Activated naive CD4-positive, alpha-beta T cell treated with anti-CD3 and anti-CD28 coated beads, Interleukin-2, amount 10 ng/mL, durations not matched to agents 7 days and 5 days (primary cell): ENCODE results near the gene LYZL4.

Source experiments
- CTCF ChIA-PET: fragments of 350-600 bp; sonication (Branson Sonifier 250); formaldehyde crosslinking; loops from one replicate; lab custom pipeline; 2021; ENCODE audit warnings: antibody characterized with exemption; lab: Charles Lee
- DNase-seq: peaks from one replicate; pipeline ENCODE4 v3.0.0-alpha.2; 2020
- H3K27ac Mint-ChIP-seq: one replicate; pipeline ENCODE4 v1.8.0; 2021; ENCODE audit warnings: mild to moderate bottlenecking, moderate library complexity, mixed read lengths
- H3K27me3 Mint-ChIP-seq: one replicate; pipeline ENCODE4 v1.8.0; 2021; ENCODE audit warnings: mild to moderate bottlenecking, mixed read lengths
- H3K36me3 Mint-ChIP-seq: one replicate; pipeline ENCODE4 v1.8.0; 2021; ENCODE audit warnings: mixed read lengths
- H3K4me1 Mint-ChIP-seq: one replicate; pipeline ENCODE4 v1.8.0; 2021; ENCODE audit warnings: mixed read lengths
- H3K4me3 Mint-ChIP-seq: one replicate; pipeline ENCODE4 v1.8.0; 2021; ENCODE audit warnings: mild to moderate bottlenecking, moderate library complexity, mixed read lengths
- H3K9me3 Mint-ChIP-seq: one replicate; pipeline ENCODE4 v1.8.0; 2021; ENCODE audit warnings: mixed read lengths

Gene LYZL4, protein sequence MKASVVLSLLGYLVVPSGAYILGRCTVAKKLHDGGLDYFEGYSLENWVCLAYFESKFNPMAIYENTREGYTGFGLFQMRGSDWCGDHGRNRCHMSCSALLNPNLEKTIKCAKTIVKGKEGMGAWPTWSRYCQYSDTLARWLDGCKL

DNA sequence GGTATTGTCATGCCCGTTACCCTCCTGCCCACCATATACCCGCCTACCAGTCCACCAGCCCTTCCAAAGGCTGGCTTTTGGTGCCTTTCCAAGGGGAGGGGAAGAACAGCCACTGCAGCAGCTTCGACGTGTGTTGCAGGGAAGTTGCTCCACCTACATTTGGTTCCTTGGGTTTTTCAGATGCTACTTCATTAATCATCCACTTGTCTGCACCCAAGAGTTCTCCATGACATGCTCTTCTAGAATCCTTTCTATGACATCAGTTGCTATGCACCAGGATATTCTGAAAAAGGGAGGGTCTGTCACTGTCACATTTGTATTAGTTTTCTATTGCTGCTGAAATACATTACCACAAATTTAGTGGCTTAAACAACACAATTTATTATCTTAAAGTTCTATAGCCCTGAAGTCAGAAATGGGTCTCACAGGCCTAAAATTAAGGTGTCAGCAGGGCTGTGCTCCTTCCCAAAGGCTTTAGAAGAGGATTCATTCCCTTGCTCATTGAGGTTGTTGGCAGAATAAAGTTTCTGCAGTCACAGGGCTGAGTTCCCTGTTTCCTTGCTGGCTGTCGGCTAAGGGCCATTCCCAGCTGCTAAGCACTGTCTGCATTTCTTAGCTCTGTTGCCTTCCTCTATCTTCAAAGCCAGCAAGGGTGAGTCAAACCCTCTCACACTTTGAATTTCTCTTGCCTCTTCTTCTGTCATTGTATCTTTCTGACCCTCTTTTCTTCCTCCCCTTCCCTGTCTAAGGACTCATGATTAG is at the start of gene LYZL4:
Gene LYZL4 (minus strand): TSS at position 241 of the 762 bp plus-strand sequence. CDS start 3,359 bp downstream, outside the sequence.
- Mint-ChIP-seq H3K9me3 (no peaks in the 10 kb centered on the region), H3K36me3 (no peaks in the 10 kb centered on the region), H3K27ac (no peak within 1 kb of the TSS), H3K4me1 (no peaks in the 10 kb centered on the region), H3K4me3 (no peak within 1 kb of the TSS), H3K27me3 (peaks cover 11% of the 10 kb centered on the region)
- no peak for DNase-seq
- CTCF ChIA-PET, result no interaction called here

GRCh38 chr3:42459151-42459550 is 48.7 kb upstream of the LYZL4 start:
- H3K4me1 Mint-ChIP-seq, result no peaks in the 10 kb centered on the region
- H3K9me3 Mint-ChIP-seq, result no peaks in the 10 kb centered on the region
- CTCF ChIA-PET, result no interaction called here
- no peaks in the 10 kb centered on the region for H3K36me3 Mint-ChIP-seq
- no peak for DNase-seq
- no peak overlapping the region for H3K4me3 Mint-ChIP-seq
- peaks cover 12% of the 10 kb centered on the region for H3K27me3 Mint-ChIP-seq
- H3K27ac Mint-ChIP-seq, result no peak overlapping the region

GRCh38 chr3:42456211-42456610 is 45.8 kb upstream of the LYZL4 start:
- H3K4me3 Mint-ChIP-seq, result no peak overlapping the region
- H3K36me3 Mint-ChIP-seq, result no peaks in the 10 kb centered on the region
- no peak overlapping the region for H3K27ac Mint-ChIP-seq
- DNase-seq, result no peak
- H3K4me1 Mint-ChIP-seq, result no peaks in the 10 kb centered on the region
- CTCF ChIA-PET, result interaction anchor here (1.8 kb wide), 1 partner anchor 209 kb away, joined by 4 read pairs; no protein-coding TSS in a partner anchor
- H3K9me3 Mint-ChIP-seq, result no peaks in the 10 kb centered on the region
- peaks cover 12% of the 10 kb centered on the region for H3K27me3 Mint-ChIP-seq

DNA sequence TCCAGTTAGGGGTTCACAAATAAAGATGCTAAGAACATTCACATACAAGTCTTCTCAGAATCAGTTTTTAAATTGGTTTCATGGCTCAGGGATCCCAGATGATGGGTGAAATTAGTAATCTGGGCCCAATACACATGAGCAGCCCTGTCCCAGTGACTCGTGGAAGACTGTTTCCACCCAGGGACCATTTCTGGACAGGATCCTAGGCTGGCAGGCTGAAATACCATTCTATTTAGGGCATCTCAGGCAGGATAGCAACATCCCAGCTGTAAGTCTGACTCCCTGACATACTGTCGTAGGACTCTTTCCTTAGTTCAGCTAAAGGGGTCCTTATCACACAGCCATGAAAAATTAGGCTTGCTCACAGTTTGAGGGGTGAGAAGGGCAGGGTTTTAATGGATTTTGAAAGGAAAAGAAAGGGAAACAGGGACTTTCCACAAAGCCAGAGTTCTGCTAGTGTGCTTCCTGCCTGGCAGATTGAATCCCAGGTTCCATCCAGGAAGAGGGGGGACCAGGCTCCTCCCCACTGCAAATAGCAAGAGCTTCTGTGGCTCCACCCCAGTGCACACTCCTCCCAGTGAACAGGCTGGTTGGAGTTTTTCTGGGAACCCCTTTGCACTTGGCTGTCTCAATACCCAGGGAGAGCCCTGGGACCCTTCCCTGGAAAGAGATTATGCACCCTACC is 41.3 kb upstream of the LYZL4 start:
- no peaks in the 10 kb centered on the region for H3K4me1 Mint-ChIP-seq
- CTCF ChIA-PET, result no interaction called here
- DNase-seq, result no peak
- H3K27me3 Mint-ChIP-seq, result peaks cover 12% of the 10 kb centered on the region
- H3K36me3 Mint-ChIP-seq, result no peaks in the 10 kb centered on the region
- no peak overlapping the region for H3K27ac Mint-ChIP-seq
- no peaks in the 10 kb centered on the region for H3K9me3 Mint-ChIP-seq
- H3K4me3 Mint-ChIP-seq, result no peak overlapping the region

GRCh38 chr3:42451116-42451515 is 40.7 kb upstream of the LYZL4 start:
- H3K36me3 Mint-ChIP-seq, result no peaks in the 10 kb centered on the region
- CTCF ChIA-PET, result no interaction called here
- H3K4me3 Mint-ChIP-seq, result no peak overlapping the region
- no peak overlapping the region for H3K27ac Mint-ChIP-seq
- no peak for DNase-seq
- H3K27me3 Mint-ChIP-seq, result peaks cover 9% of the 10 kb centered on the region
- H3K9me3 Mint-ChIP-seq, result no peaks in the 10 kb centered on the region
- H3K4me1 Mint-ChIP-seq, result no peaks in the 10 kb centered on the region

- Mint-ChIP-seq H3K27ac (no peak overlapping the region), H3K4me1 (no peaks in the 10 kb centered on the region), H3K9me3 (no peaks in the 10 kb centered on the region), H3K36me3 (no peaks in the 10 kb centered on the region), H3K4me3 (no peak overlapping the region), H3K27me3 (peaks cover 9% of the 10 kb centered on the region)
- CTCF ChIA-PET, result no interaction called here
- no peak for DNase-seq
Observed at GRCh38 chr3:42450567-42450966, 40.2 kb upstream of the LYZL4 start.

GRCh38 chr3:42447481-42447880 is 37.1 kb upstream of the LYZL4 start:
- Mint-ChIP-seq H3K4me1 (no peaks in the 10 kb centered on the region), H3K27ac (no peak overlapping the region), H3K27me3 (peaks cover 9% of the 10 kb centered on the region), H3K36me3 (no peaks in the 10 kb centered on the region), H3K4me3 (no peak overlapping the region), H3K9me3 (no peaks in the 10 kb centered on the region)
- no peak for DNase-seq
- CTCF ChIA-PET, result interaction anchor here (1.0 kb wide), 1 partner anchor 550 kb away, joined by 3 read pairs; no protein-coding TSS in a partner anchor

GRCh38 chr3:42446111-42447050 is 36.0 kb upstream of the LYZL4 start:
- Mint-ChIP-seq H3K27me3 (peaks cover 9% of the 10 kb centered on the region), H3K4me3 (no peak overlapping the region), H3K4me1 (no peaks in the 10 kb centered on the region), H3K9me3 (no peaks in the 10 kb centered on the region), H3K36me3 (no peaks in the 10 kb centered on the region), H3K27ac (no peak overlapping the region)
- no peak for DNase-seq
- CTCF ChIA-PET, result interaction anchor here (1.0 kb wide), 1 partner anchor 549 kb away, joined by 3 read pairs; no protein-coding TSS in a partner anchor

DNA sequence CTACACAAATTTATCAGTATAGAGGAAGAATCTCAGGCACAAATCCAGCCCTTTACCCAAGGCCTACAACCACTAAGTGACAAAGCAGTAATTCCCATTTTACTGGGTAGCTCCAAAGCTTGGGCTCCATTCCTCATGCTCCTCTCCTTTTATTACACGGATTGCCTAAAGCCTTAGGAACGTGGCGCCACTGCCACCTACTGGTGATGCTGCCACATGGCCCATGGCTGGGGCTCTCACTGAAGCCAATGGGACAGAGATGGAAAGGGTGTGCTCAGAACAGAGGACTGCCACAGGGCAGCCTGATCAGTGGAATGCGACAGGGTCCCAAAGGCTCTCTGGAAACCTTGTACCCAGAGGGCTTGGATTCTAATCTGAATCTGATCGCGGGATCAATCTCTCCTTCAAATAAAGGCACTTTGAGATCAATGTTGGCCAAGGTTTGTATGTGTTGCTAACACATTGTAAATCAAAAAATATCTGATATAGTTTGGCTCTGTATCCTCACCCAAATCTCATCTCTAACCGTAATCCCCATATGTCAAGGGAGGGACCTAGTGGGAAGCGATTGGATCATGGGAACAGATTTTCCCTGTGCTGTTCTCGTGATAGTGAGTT is 33.5 kb upstream of the LYZL4 start:
- CTCF ChIA-PET, result interaction anchor here (0.7 to 5.2 kb wide), 19 partner anchors 12 to 328 kb away, joined by 3 to 103 read pairs (median 3); no protein-coding TSS in a partner anchor

GRCh38 chr3:42443292-42443691 is 32.9 kb upstream of the LYZL4 start:
- H3K9me3 Mint-ChIP-seq, result no peaks in the 10 kb centered on the region

More for the DNA sequence above, 33.5 kb upstream of the LYZL4 start:
- peak; percentile 84 for DNase-seq
- no peaks in the 10 kb centered on the region for H3K36me3 Mint-ChIP-seq
- H3K27me3 Mint-ChIP-seq, result peaks cover 23% of the 10 kb centered on the region
- H3K9me3 Mint-ChIP-seq, result no peaks in the 10 kb centered on the region
- no peak overlapping the region for H3K4me3 Mint-ChIP-seq
- H3K27ac Mint-ChIP-seq, result no peak overlapping the region
- no peaks in the 10 kb centered on the region for H3K4me1 Mint-ChIP-seq

GRCh38 chr3:42442640-42443039 is 32.2 kb upstream of the LYZL4 start:
- Mint-ChIP-seq H3K27ac (no peak overlapping the region), H3K27me3 (peaks cover 23% of the 10 kb centered on the region), H3K9me3 (no peaks in the 10 kb centered on the region), H3K4me1 (no peaks in the 10 kb centered on the region), H3K36me3 (no peaks in the 10 kb centered on the region), H3K4me3 (no peak overlapping the region)
- CTCF ChIA-PET, result interaction anchor here (0.9 to 5.2 kb wide), 11 partner anchors 49 to 324 kb away, joined by 3 to 103 read pairs (median 3); no protein-coding TSS in a partner anchor
- DNase-seq, result no peak

More at GRCh38 chr3:42443292-42443691, 32.9 kb upstream of the LYZL4 start:
- no peak for DNase-seq
- Mint-ChIP-seq H3K27me3 (peaks cover 23% of the 10 kb centered on the region), H3K36me3 (no peaks in the 10 kb centered on the region), H3K4me3 (no peak overlapping the region), H3K27ac (no peak overlapping the region), H3K4me1 (no peaks in the 10 kb centered on the region)
- CTCF ChIA-PET, result interaction anchor here (0.7 to 5.2 kb wide), 22 partner anchors 12 to 327 kb away, joined by 3 to 103 read pairs (median 3); no protein-coding TSS in a partner anchor

- DNase-seq, result no peak
- CTCF ChIA-PET, result interaction anchor here (1.0 to 5.2 kb wide), 2 partner anchors 187 to 194 kb away, joined by 3 to 103 read pairs; no protein-coding TSS in a partner anchor
- Mint-ChIP-seq H3K27ac (no peak overlapping the region), H3K9me3 (no peaks in the 10 kb centered on the region), H3K36me3 (no peaks in the 10 kb centered on the region), H3K4me1 (no peaks in the 10 kb centered on the region), H3K27me3 (peaks cover 23% of the 10 kb centered on the region), H3K4me3 (no peak overlapping the region)
Observed at GRCh38 chr3:42441791-42442190, 31.4 kb upstream of the LYZL4 start.

- H3K4me1 Mint-ChIP-seq, result no peaks in the 10 kb centered on the region
- no peak for DNase-seq
- H3K9me3 Mint-ChIP-seq, result no peaks in the 10 kb centered on the region
- no peak overlapping the region for H3K27ac Mint-ChIP-seq
- H3K4me3 Mint-ChIP-seq, result no peak overlapping the region
- CTCF ChIA-PET, result interaction anchor here (1.0 to 5.2 kb wide), 2 partner anchors 100 to 193 kb away, joined by 3 to 103 read pairs; no protein-coding TSS in a partner anchor
- peaks cover 23% of the 10 kb centered on the region for H3K27me3 Mint-ChIP-seq
- H3K36me3 Mint-ChIP-seq, result no peaks in the 10 kb centered on the region
Observed at GRCh38 chr3:42440924-42441323, 30.5 kb upstream of the LYZL4 start.
